HUES64 (cell line): Measurements from ENCODE around the gene THOP1.
"Not testable (repeated sequence)": the region's sequence is repeated elsewhere in the genome, so short reads cannot be mapped to it uniquely, and the experiment has no call there.

ENCODE experiments used
- H3K27ac ChIP-seq: 2 replicates; pipeline ENCODE4 v1.7.0; 2013; ENCODE audit warnings: low read depth, low read length, inconsistent platforms
- H3K27me3 ChIP-seq: 2 replicates; pipeline ENCODE4 v1.6.1; 2013; ENCODE audit warnings: mild to moderate bottlenecking, low read length; ENCODE audit not compliant: insufficient read depth
- H3K36me3 ChIP-seq: 2 replicates; pipeline ENCODE4 v1.6.1; 2013; ENCODE audit warnings: mild to moderate bottlenecking, low read length; ENCODE audit not compliant: insufficient read depth
- H3K4me1 ChIP-seq: 2 replicates; pipeline ENCODE4 v1.6.1; 2013; ENCODE audit warnings: mild to moderate bottlenecking, low read length, moderate library complexity; ENCODE audit not compliant: insufficient read depth
- H3K4me3 ChIP-seq: 2 replicates; pipeline ENCODE4 v1.5.1; 2013; ENCODE audit warnings: mild to moderate bottlenecking, low read length, moderate library complexity
- H3K9ac ChIP-seq: 2 replicates; pipeline ENCODE4 v1.6.1; 2013; ENCODE audit warnings: mild to moderate bottlenecking, low read depth, low read length
- H3K9me3 ChIP-seq: 2 replicates; pipeline ENCODE4 v1.6.1; 2013; ENCODE audit warnings: low read depth, low read length; ENCODE audit not compliant: insufficient read depth
- WGBS: fragments of 150-250, 120-280 bp; methylation state at CpG from one replicate; pipeline ENCODE4 v1.1.7; 2013; ENCODE audit warnings: missing lambda C conversion rate; 5-methylcytosine and 5-hydroxymethylcytosine counted together

THOP1 gene

GRCh38 chr19:2790194-2790556 is 4.9 kb downstream of the THOP1 start:
- WGBS: 93% methylated on average over 14 of the region's 14 CpGs
- Histone ChIP-seq H3K9me3 (no peaks in the 10 kb centered on the region), H3K9ac (no peak overlapping the region), H3K27me3 (no peaks in the 10 kb centered on the region), H3K4me1 (no peaks in the 10 kb centered on the region), H3K27ac (no peak overlapping the region), H3K36me3 (peaks cover 61% of the 10 kb centered on the region), H3K4me3 (no peak overlapping the region)

GRCh38 chr19:2790557-2791271 is 5.4 kb downstream of the THOP1 start:
- 95% methylated on average over 32 of the region's 32 CpGs for WGBS

GRCh38 chr19:2791440-2791839 is 6.1 kb downstream of the THOP1 start:
- H3K9me3 ChIP-seq: no peaks in the 10 kb centered on the region
- no peak overlapping the region for H3K27ac ChIP-seq
- H3K27me3 ChIP-seq: no peaks in the 10 kb centered on the region
- WGBS: 93% methylated on average over 16 of the region's 16 CpGs
- no peaks in the 10 kb centered on the region for H3K4me1 ChIP-seq
- no peak overlapping the region for H3K9ac ChIP-seq
- peaks cover 74% of the 10 kb centered on the region for H3K36me3 ChIP-seq
- H3K4me3 ChIP-seq: no peak overlapping the region

More at GRCh38 chr19:2790557-2791271, 5.4 kb downstream of the THOP1 start:
- no peak overlapping the region for H3K27ac ChIP-seq
- H3K4me1 ChIP-seq: no peaks in the 10 kb centered on the region
- no peaks in the 10 kb centered on the region for H3K27me3 ChIP-seq
- H3K9me3 ChIP-seq: no peaks in the 10 kb centered on the region
- no peak overlapping the region for H3K4me3 ChIP-seq
- H3K9ac ChIP-seq: no peak overlapping the region
- peaks cover 66% of the 10 kb centered on the region for H3K36me3 ChIP-seq

- H3K27me3 ChIP-seq: no peaks in the 10 kb centered on the region
- H3K4me3 ChIP-seq: no peak overlapping the region
- no peaks in the 10 kb centered on the region for H3K9me3 ChIP-seq
- peaks cover 78% of the 10 kb centered on the region for H3K36me3 ChIP-seq
- H3K4me1 ChIP-seq: no peaks in the 10 kb centered on the region
- H3K27ac ChIP-seq: no peak overlapping the region
- WGBS: 93% methylated on average over 16 of the region's 16 CpGs
- H3K9ac ChIP-seq: no peak overlapping the region
These were observed 6.6 kb downstream of the THOP1 start for GRCh38 chr19:2791876-2792275.

GRCh38 chr19:2792666-2793065 is 7.4 kb downstream of the THOP1 start:
- H3K36me3 ChIP-seq: peaks cover 85% of the 10 kb centered on the region
- 94% methylated on average over 10 of the region's 10 CpGs for WGBS

DNA sequence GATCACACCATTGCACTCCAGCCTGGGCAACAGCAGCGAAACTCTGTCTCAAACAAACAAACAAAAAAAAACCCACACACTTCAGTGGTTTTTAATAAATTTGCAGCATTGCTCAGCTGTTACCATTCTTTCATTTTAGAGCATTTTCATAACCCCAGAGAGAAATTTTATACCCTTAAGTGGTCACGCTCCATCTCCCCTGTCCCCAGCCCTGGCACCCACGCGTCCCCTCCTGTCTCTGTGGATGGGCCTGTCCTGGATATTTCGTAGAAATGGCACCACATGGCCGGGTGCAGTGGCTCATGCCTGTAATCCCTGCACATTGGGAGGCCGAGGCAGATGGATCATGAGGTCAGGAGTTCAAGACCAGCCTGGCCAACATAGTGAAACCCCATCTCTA is 7.8 kb downstream of the THOP1 start:
- no peak overlapping the region for H3K4me3 ChIP-seq
- no peaks in the 10 kb centered on the region for H3K9me3 ChIP-seq
- H3K27me3 ChIP-seq: no peaks in the 10 kb centered on the region
- H3K36me3 ChIP-seq: peaks cover 87% of the 10 kb centered on the region
- 95% methylated on average over 7 of the region's 7 CpGs for WGBS
- H3K4me1 ChIP-seq: no peaks in the 10 kb centered on the region
- no peak overlapping the region for H3K27ac ChIP-seq
- no peak overlapping the region for H3K9ac ChIP-seq

More at GRCh38 chr19:2792666-2793065, 7.4 kb downstream of the THOP1 start:
- H3K4me3 ChIP-seq, H3K27ac ChIP-seq, H3K4me1 ChIP-seq, H3K9ac ChIP-seq, H3K27me3 ChIP-seq, H3K9me3 ChIP-seq: not testable (repeated sequence)

GRCh38 chr19:2793577-2793976 is 8.3 kb downstream of the THOP1 start:
- H3K4me3 ChIP-seq: no peak overlapping the region
- H3K27ac ChIP-seq: no peak overlapping the region
- 98% methylated on average over 12 of the region's 12 CpGs for WGBS
- no peaks in the 10 kb centered on the region for H3K27me3 ChIP-seq
- H3K9me3 ChIP-seq: no peaks in the 10 kb centered on the region
- no peaks in the 10 kb centered on the region for H3K4me1 ChIP-seq
- peaks cover 87% of the 10 kb centered on the region for H3K36me3 ChIP-seq
- H3K9ac ChIP-seq: no peak overlapping the region

DNA sequence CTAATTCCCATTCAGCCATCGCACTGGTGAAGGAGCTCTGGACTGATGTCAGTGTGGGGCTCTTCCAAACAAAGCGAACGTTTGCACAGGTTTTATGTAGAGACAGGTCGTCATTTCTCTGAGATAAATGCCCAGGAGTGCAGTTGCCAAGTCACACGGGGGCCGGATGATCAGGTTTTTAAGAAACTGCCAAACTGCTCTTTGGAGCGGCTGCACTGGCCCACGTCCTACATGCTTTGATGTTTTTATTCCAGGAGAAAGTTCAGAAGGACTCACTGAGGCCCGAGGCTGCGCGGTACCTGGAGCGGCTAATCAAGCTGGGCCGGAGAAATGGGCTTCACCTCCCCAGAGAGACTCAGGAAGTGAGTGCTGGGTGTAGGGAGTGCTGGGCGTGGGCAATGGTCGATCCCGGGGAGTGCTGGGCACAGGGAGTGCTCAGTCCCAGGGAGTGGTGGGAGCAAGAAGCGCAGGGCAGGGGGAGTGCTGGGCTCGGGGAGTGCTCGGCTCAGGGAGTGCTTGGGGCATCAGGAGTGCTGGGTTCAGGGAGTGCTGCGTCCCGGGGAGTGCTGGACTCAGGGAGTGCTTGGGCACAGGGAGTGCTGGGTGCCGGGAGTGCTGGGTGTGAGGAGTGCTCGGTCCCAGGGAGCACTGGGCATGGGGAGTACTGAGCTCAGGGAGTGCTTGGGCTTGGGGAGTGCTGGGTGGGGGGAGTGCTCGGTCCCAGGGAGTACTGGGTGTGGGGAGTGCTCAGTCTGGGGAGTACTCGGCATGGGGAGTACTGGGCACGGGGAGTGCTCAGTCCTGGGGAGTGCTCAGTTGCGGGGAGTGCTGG is 10.7 kb downstream of the THOP1 start:
- Histone ChIP-seq H3K36me3 (peaks cover 96% of the 10 kb centered on the region), H3K9me3 (no peaks in the 10 kb centered on the region), H3K27ac (no peak overlapping the region), H3K9ac (no peak overlapping the region), H3K27me3 (no peaks in the 10 kb centered on the region), H3K4me1 (no peaks in the 10 kb centered on the region), H3K4me3 (no peak overlapping the region)
- whole genome bisulfite sequencing: 91% methylated on average over 27 of the region's 27 CpGs

GRCh38 chr19:2796659-2797266 is 11.5 kb downstream of the THOP1 start:
- Histone ChIP-seq H3K4me3 (no peak overlapping the region), H3K9ac (no peak overlapping the region), H3K27ac (no peak overlapping the region), H3K27me3 (no peaks in the 10 kb centered on the region), H3K36me3 (peaks cover 98% of the 10 kb centered on the region), H3K4me1 (no peaks in the 10 kb centered on the region), H3K9me3 (no peaks in the 10 kb centered on the region)
- 94% methylated on average over 23 of the region's 23 CpGs for WGBS

- 92% methylated on average over 15 of the region's 15 CpGs for WGBS
- Histone ChIP-seq H3K4me1 (no peaks in the 10 kb centered on the region), H3K27ac (no peak overlapping the region), H3K9me3 (no peaks in the 10 kb centered on the region), H3K4me3 (no peak overlapping the region), H3K27me3 (no peaks in the 10 kb centered on the region), H3K36me3 (peaks cover 95% of the 10 kb centered on the region), H3K9ac (no peak overlapping the region)
These were observed 12.0 kb downstream of the THOP1 start for GRCh38 chr19:2797280-2797679.

GRCh38 chr19:2798158-2798685 is 12.9 kb downstream of the THOP1 start:
- peaks cover 95% of the 10 kb centered on the region for H3K36me3 ChIP-seq

More at GRCh38 chr19:2798158-2798685, 12.9 kb downstream of the THOP1 start:
- H3K27me3 ChIP-seq: no peaks in the 10 kb centered on the region
- H3K27ac ChIP-seq: no peak overlapping the region
- no peak overlapping the region for H3K4me3 ChIP-seq
- no peak overlapping the region for H3K9ac ChIP-seq
- WGBS: 98% methylated on average over 16 of the region's 16 CpGs
- no peaks in the 10 kb centered on the region for H3K9me3 ChIP-seq
- no peaks in the 10 kb centered on the region for H3K4me1 ChIP-seq
